ENCODE data around the gene C1QTNF4.
"Not testable (repeated sequence)": the region's sequence is repeated elsewhere in the genome, so short reads cannot be mapped to it uniquely, and the experiment has no call there.

- TF ChIP-seq CTCF (IDR thresholded peaks at IDR 0.05); EZH2 (IDR thresholded peaks at IDR 0.05; ENCODE audit: borderline replicate concordance, insufficient read depth, low read depth, low read length, poor library complexity, severe bottlenecking): not testable (repeated sequence)
These were observed 42.1 kb upstream of the C1QTNF4 start for GRCh38 chr11:47636331-47636730.

All from B cell (primary cell).